ENCODE data around the gene ABCC11.
"Not testable (repeated sequence)": the region's sequence is repeated elsewhere in the genome, so short reads cannot be mapped to it uniquely, and the experiment has no call there.

Gene ABCC11

GRCh38 chr16:48244080-48244862 lies 3.1 kb downstream of the ABCC11 start, which contains the start of gene LONP2:
Gene LONP2 (plus strand): TSS chr16:48244300. CDS start chr16:48244389, 89 bp downstream.
- no peak for TF ChIP-seq CTCF (IDR thresholded peaks at IDR 0.05; ENCODE audit: poor library complexity, severe bottlenecking)
- ATAC-seq (ENCODE audit: low read depth) (peak; percentile 94), DNase-seq (ENCODE audit: low spot score) (peak; percentile 87)
- Histone ChIP-seq H3K4me3 (ENCODE audit: severe bottlenecking) (peak within 1 kb of the TSS; percentile 55), H3K27ac (ENCODE audit: poor library complexity, severe bottlenecking) (peak within 1 kb of the TSS; percentile 72), H3K9me3 (ENCODE audit: severe bottlenecking) (no peaks in the 10 kb centered on the region), H3K4me1 (ENCODE audit: insufficient read depth, poor library complexity, severe bottlenecking) (peaks cover 26% of the 10 kb centered on the region), H3K36me3 (ENCODE audit: low read depth) (no peaks in the 10 kb centered on the region; the same call in 1 of the 2 replicates), H3K27me3 (ENCODE audit: insufficient read depth, poor library complexity, severe bottlenecking) (no peaks in the 10 kb centered on the region)

- H3K4me3 ChIP-seq (ENCODE audit: severe bottlenecking); DNase-seq (ENCODE audit: low spot score); H3K4me1 ChIP-seq (ENCODE audit: insufficient read depth, poor library complexity, severe bottlenecking); H3K9me3 ChIP-seq (ENCODE audit: severe bottlenecking); H3K36me3 ChIP-seq (ENCODE audit: low read depth); ATAC-seq (ENCODE audit: low read depth); H3K27me3 ChIP-seq (ENCODE audit: insufficient read depth, poor library complexity, severe bottlenecking); H3K27ac ChIP-seq (ENCODE audit: poor library complexity, severe bottlenecking): not testable (repeated sequence)
Measured at GRCh38 chr16:48240147-48240546, 7.2 kb downstream of the ABCC11 start.

- Histone ChIP-seq H3K27me3 (ENCODE audit: insufficient read depth, poor library complexity, severe bottlenecking) (no peaks in the 10 kb centered on the region), H3K9me3 (ENCODE audit: severe bottlenecking) (no peaks in the 10 kb centered on the region), H3K4me3 (ENCODE audit: severe bottlenecking) (no peak overlapping the region), H3K4me1 (ENCODE audit: insufficient read depth, poor library complexity, severe bottlenecking) (no peaks in the 10 kb centered on the region), H3K36me3 (ENCODE audit: low read depth) (no peaks in the 10 kb centered on the region), H3K27ac (ENCODE audit: poor library complexity, severe bottlenecking) (no peak overlapping the region)
- ATAC-seq (ENCODE audit: low read depth) (no peak), DNase-seq (ENCODE audit: low spot score) (no peak)
- no peak for TF ChIP-seq CTCF (IDR thresholded peaks at IDR 0.05; ENCODE audit: poor library complexity, severe bottlenecking)
Measured at GRCh38 chr16:48236286-48236685, 11.1 kb downstream of the ABCC11 start.

- DNase-seq (ENCODE audit: low spot score) (no peak), ATAC-seq (ENCODE audit: low read depth) (no peak)
- H3K9me3 ChIP-seq (ENCODE audit: severe bottlenecking) = no peaks in the 10 kb centered on the region
- no peak overlapping the region for H3K4me3 ChIP-seq (ENCODE audit: severe bottlenecking)
- no peaks in the 10 kb centered on the region for H3K36me3 ChIP-seq (ENCODE audit: low read depth)
- no peaks in the 10 kb centered on the region for H3K27me3 ChIP-seq (ENCODE audit: insufficient read depth, poor library complexity, severe bottlenecking)
- no peak for TF ChIP-seq CTCF (IDR thresholded peaks at IDR 0.05; ENCODE audit: poor library complexity, severe bottlenecking)
- H3K27ac ChIP-seq (ENCODE audit: poor library complexity, severe bottlenecking) = no peak overlapping the region
- no peaks in the 10 kb centered on the region for H3K4me1 ChIP-seq (ENCODE audit: insufficient read depth, poor library complexity, severe bottlenecking)
Measured at GRCh38 chr16:48235556-48236136, 11.7 kb downstream of the ABCC11 start.

GRCh38 chr16:48235058-48235555 lies 12.2 kb downstream of the ABCC11 start:
- Histone ChIP-seq H3K4me3 (ENCODE audit: severe bottlenecking) (no peak overlapping the region), H3K4me1 (ENCODE audit: insufficient read depth, poor library complexity, severe bottlenecking) (no peaks in the 10 kb centered on the region), H3K9me3 (ENCODE audit: severe bottlenecking) (no peaks in the 10 kb centered on the region), H3K27me3 (ENCODE audit: insufficient read depth, poor library complexity, severe bottlenecking) (no peaks in the 10 kb centered on the region), H3K27ac (ENCODE audit: poor library complexity, severe bottlenecking) (no peak overlapping the region), H3K36me3 (ENCODE audit: low read depth) (no peaks in the 10 kb centered on the region)
- no peak for ATAC-seq (ENCODE audit: low read depth)
- TF ChIP-seq CTCF (IDR thresholded peaks at IDR 0.05; ENCODE audit: poor library complexity, severe bottlenecking) = no peak
- no peak for DNase-seq (ENCODE audit: low spot score)
